SW 1271 (cell line): ENCODE data around the gene ACER3.
"Not testable (repeated sequence)": the region's sequence is repeated elsewhere in the genome, so short reads cannot be mapped to it uniquely, and the experiment has no call there.

Experiments
- DNase-seq, 2 experiments: peaks; one replicate each; lab custom pipeline; 2025; lab: John Stamatoyannopoulos, UW

The ACER3 gene

GRCh38 chr11:76836613-76837291 lies 24.0 kb upstream of the ACER3 start:
- DNase-seq = no peak

- no peak for DNase-seq
These were observed 22.7 kb upstream of the ACER3 start for GRCh38 chr11:76837696-76838677.

GRCh38 chr11:76838678-76839068 lies 22.0 kb upstream of the ACER3 start:
- DNase-seq = no peak

DNA sequence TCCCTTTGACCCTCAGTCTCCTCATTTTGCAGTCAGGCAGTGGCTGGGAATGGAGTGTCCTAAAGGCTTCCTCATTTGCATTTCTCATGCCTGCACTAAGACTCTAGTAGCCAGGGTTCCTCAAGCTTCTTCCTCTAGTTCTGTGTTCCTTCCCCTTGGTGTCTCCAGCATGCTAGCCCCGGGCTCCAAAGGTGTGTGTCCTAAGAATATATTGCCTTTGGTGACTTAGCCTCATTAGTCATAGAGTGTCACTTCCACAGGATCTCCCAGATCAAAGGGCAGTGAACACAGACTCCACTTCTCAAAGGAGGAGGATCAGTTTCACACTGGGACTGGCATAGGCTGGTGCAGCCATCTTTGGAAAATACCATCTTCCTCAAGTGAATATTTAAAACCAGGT lies 21.4 kb upstream of the ACER3 start:
- DNase-seq = no peak

- DNase-seq = no peak
These were observed 18.7 kb upstream of the ACER3 start for GRCh38 chr11:76841923-76842452.

DNA sequence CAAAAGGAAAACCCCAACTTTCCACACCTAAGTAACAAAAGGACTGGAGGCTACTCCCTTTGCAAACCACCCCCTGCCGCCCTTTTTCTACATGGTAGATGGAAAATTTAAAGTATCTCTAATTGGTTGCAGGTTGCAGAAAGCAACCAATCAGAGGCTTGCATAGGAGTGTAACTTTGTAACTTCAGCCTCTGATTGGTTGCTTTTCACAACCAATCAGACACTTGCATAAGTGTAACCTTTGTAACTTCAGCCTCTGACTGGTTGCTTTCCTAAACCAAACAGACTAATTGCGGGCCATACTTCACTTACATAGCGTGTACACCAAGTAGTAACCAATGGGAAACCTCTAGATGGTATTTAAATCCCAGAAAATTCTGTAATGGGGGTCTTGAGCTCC lies 16.8 kb upstream of the ACER3 start:
- DNase-seq = no peak

GRCh38 chr11:76844511-76844910 lies 16.2 kb upstream of the ACER3 start:
- DNase-seq = no peak

DNA sequence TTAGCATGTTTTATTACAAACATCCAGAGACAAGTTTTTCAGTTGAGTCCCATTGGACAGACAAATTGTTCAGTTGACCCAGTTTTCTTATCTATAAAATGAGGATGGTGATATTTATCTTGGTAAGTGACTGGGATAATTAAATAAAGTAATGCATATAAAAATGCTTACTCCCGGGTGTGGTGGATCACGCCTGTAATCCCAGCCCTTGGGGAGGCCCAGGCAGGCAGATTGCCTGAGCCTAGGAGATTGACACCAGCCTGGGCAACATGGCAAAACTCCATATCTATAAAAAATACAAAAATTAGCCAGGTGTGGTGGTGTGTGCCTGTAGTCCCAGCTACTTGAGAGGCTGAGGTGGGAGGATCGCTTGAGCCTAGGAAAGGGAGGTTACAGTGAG lies 15.6 kb upstream of the ACER3 start:
- DNase-seq = no peak

- no peak for DNase-seq
These were observed 14.3 kb upstream of the ACER3 start for GRCh38 chr11:76846441-76846840.

- no peak for DNase-seq
These were observed 11.3 kb upstream of the ACER3 start for GRCh38 chr11:76849376-76849775.

GRCh38 chr11:76850130-76850529 lies 10.6 kb upstream of the ACER3 start:
- no peak for DNase-seq

DNA sequence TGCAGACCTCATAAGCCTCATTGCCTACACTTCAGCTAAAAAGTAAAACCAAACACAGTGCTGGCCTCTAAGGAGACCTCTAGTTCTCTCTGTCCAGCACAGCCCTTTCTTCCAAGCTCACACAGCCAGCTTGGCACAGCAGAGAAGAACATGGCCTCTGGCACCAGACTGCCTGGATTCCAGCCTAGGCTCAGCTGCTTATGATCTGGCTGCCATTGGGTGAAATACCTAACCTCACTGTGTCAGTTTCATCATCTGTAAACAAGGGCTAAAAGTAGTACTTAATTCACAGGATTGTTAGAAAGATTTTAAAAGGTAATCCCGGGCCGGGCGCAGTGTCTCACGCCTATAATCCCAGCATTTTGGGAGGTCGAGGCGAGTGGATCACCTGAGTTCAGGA lies 9.9 kb upstream of the ACER3 start:
- DNase-seq = no peak

- no peak for DNase-seq
These were observed 6.0 kb upstream of the ACER3 start for GRCh38 chr11:76854709-76855108.

DNA sequence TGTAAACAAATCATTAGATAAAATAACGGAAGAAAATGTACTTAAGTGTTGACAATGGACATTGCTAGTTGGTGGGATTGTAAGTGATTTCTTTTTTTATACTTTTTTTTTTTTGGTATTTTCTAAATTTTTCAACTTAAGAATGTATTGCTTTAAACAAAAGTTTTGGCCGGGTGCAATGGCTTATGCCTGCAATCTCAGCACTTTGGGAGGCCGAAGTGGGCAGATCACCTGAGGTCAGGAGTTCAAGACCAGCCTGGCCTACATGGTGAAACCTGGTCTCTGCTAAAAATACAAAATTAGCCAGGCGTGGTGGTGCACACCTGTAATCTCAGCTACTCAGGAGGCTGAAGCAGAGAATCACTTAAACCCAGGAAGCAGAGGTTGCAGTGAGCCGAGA lies 5.0 kb upstream of the ACER3 start:
- not testable (repeated sequence) for DNase-seq

GRCh38 chr11:76856106-76856505 lies 4.6 kb upstream of the ACER3 start:
- DNase-seq = no peak

DNA sequence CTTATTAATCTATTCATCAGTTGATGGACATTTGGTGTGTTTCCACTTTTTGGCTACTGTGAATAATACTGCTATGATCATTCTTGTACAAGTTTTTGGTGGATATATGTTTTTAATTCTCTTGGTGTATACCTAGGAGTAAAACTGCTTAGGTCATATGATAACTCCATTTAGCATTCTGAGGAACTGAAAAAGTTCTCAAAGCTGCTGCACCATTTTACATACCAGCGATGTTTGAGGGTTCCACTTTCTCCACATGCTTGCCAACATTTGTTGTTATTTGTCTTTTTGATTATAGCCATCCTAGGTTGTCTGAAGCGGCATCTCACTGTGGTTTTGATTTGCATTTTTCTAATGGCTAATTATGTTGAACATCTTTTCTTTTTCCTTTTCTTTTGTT lies 4.1 kb upstream of the ACER3 start:
- DNase-seq = no peak

DNA sequence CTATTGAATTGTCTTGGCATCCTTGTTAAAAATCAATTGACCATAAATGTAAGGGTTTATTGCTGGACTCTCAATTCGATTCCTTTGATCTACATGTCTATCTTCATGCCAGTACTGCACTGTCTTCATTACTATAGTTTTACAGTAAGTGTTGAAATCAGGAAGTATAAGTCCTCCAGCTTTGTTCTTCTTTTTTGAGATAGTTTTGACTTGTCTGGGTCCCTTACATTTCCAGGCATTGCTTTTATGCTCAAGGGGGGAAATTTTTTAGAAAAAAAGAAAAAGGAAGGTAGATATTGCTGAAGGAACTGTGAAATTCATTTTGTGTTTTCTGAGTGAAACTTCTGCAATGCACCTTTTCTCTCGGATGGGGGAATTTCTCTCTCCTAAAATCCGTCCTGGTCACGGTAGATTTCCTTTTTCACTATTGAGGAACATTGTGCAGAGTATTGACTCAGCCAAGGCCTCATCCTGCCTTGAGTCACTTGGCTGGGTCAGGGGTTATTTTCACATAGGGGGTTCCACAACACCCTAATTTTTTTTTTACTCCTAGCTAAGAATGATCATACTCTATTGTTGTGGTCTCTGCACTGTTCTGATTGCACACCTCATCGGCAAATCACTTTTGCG lies 2.8 kb upstream of the ACER3 start:
- no peak for DNase-seq

- no peak for DNase-seq
These were observed 950 bp upstream of the ACER3 start for GRCh38 chr11:76859708-76860227.

DNA sequence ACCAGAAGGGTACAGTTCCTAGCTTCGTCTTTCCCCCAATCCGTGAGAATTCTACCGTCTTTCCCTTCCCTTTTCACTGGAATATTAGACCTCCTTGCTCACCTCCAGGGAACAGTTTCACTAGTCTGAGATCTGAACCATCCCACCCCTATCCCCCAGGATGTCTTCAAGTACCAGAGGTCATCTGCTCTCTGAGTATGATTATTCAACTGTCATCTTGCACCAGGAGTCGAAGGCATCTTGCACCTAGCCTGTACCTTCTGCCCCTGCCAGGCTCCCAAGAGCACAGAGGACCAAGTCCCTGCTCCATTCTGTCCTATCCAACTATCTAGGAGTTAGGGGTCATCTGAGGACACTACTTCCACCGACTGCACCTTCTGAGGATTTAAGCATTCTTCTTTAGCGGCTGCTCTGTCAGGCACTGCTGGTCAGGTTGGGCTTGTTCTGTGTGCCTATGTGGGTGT lies 804 bp downstream of the ACER3 start:
- DNase-seq = no peak

DNA sequence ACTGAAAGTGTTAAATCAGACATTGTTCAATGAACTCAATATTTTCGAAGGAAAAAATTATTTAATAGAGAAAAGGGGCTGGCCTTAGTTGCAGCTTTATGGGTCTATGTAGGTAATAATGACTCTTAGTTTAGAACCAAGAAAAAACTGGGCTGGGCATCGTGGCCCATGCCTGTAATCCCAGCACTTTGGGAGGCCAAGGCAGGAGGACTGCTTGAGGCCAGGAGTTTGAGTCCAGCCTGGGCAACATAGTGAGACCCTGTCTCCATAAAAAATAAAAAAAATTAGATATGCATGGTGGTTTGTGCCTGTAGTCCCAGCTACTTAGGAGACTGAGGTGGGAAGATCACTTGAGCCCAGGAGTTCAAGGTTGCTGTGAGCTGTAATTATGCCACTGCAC lies 2.1 kb downstream of the ACER3 start:
- not testable (repeated sequence) for DNase-seq

DNA sequence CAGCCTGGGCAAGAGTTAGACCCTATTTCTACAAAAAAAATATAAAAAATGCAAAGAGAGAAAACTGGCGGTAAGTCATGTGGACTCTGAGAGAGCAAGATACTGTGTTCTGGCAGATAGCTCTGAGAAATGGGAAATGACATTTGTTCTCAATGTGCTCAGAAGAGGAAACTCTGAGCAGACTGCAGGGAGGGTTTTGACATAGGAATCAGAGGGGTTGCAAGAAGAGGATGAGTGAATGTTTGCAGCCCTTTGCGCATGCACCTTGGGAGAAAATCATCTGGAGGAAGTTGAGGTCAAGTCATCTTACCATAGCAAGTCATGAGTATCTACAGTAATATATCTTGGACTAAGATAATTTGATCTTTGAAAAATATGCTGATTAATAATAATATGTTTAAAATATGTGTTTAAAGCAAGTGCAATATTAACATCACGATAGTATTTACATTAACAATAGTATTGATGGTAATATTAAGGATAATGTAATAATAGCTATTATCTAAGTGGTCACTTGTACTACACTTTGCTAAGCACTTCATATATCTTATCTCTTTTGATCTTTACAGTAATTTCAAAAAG lies 2.6 kb downstream of the ACER3 start:
- DNase-seq = no peak
